ENCODE data around the gene CA10.

GRCh38 chr17:52140601-52141000 is 17.9 kb downstream of the CA10 start:
- no peak for TF ChIP-seq CTCF (IDR thresholded peaks at IDR 0.05)
- TF ChIP-seq POLR2A (IDR thresholded peaks at IDR 0.05): no peak
